ENCODE data around the gene MORC4.

MORC4 gene

GRCh38 chrX:106906361-106906760, 93.7 kb downstream of the MORC4 start:
- TF ChIP-seq CTCF (IDR thresholded peaks at IDR 0.05) = no peak
- no peaks in the 10 kb centered on the region for H3K27me3 ChIP-seq
- H3K27ac ChIP-seq = no peak overlapping the region
- no peaks in the 10 kb centered on the region for H3K4me1 ChIP-seq (ENCODE audit: control insufficient read depth in 1 of 2, insufficient read depth in 1 of 2, low read depth in 1 of 2, low read length in 1 of 2)
- no peak overlapping the region for H3K4me3 ChIP-seq (ENCODE audit: low read depth in 1 of 2, low read length in 1 of 2)
- no peaks in the 10 kb centered on the region for H3K9me3 ChIP-seq
- no peaks in the 10 kb centered on the region for H3K36me3 ChIP-seq

GRCh38 chrX:106905064-106905708, 94.8 kb downstream of the MORC4 start:
- no peak overlapping the region for H3K4me3 ChIP-seq (ENCODE audit: low read depth in 1 of 2, low read length in 1 of 2)
- no peaks in the 10 kb centered on the region for H3K9me3 ChIP-seq
- TF ChIP-seq CTCF (IDR thresholded peaks at IDR 0.05) = no peak
- no peak overlapping the region for H3K27ac ChIP-seq
- no peaks in the 10 kb centered on the region for H3K36me3 ChIP-seq
- H3K27me3 ChIP-seq = no peaks in the 10 kb centered on the region
- H3K4me1 ChIP-seq (ENCODE audit: control insufficient read depth in 1 of 2, insufficient read depth in 1 of 2, low read depth in 1 of 2, low read length in 1 of 2) = no peaks in the 10 kb centered on the region

DNA sequence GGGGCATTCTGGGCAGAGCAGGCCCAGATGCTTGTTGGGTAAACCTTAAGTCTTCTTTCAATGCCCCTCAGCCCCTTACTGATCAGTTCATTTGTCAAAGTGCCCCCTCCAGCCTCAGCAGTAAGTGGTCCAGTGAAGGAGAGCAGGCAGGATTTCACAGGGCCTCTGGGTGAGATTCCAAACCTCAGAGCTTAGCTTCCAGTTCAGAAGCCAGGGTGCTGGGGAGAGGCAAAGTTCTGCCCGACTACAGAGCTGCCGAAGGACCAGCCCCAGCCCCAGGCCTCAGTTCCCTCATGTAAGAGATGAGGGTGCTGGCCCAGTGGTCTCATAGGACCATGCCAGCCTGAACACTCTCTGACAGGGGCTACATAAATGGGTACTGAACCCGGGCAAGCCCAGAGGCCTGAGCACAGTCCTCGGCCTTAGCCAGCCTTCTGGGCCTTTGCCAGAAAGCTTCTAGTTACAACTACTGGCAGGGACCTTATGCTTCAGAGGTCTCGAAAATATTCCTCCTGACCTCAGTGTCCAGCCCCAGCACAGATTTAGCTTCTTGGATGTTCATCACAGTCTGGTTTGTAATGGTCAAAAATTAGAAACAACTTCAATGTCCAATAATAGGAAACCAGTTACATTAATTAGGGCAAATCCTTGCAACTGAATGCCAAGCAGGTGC, 96.0 kb downstream of the MORC4 start:
- Histone ChIP-seq H3K27me3 (no peaks in the 10 kb centered on the region), H3K4me1 (ENCODE audit: control insufficient read depth in 1 of 2, insufficient read depth in 1 of 2, low read depth in 1 of 2, low read length in 1 of 2) (no peaks in the 10 kb centered on the region), H3K36me3 (no peaks in the 10 kb centered on the region), H3K9me3 (no peaks in the 10 kb centered on the region), H3K4me3 (ENCODE audit: low read depth in 1 of 2, low read length in 1 of 2) (no peak overlapping the region), H3K27ac (no peak overlapping the region)
- no peak for TF ChIP-seq CTCF (IDR thresholded peaks at IDR 0.05)

- H3K9me3 ChIP-seq = no peaks in the 10 kb centered on the region
- no peak within 1 kb of the TSS for H3K27ac ChIP-seq
- H3K4me1 ChIP-seq (ENCODE audit: control insufficient read depth in 1 of 2, insufficient read depth in 1 of 2, low read depth in 1 of 2, low read length in 1 of 2) = no peaks in the 10 kb centered on the region
- no peaks in the 10 kb centered on the region for H3K36me3 ChIP-seq
- H3K27me3 ChIP-seq = no peaks in the 10 kb centered on the region
- no peak within 1 kb of the TSS for H3K4me3 ChIP-seq (ENCODE audit: low read depth in 1 of 2, low read length in 1 of 2)
- TF ChIP-seq CTCF (IDR thresholded peaks at IDR 0.05) = no peak
Measured at GRCh38 chrX:106903291-106903824, 96.7 kb downstream of the MORC4 start, which contains the start of gene RIPPLY1. RIPPLY1 (minus strand) TSS chrX:106903341; CDS start chrX:106903287, 54 bp downstream.

- Histone ChIP-seq H3K36me3 (no peaks in the 10 kb centered on the region), H3K27ac (no peak overlapping the region), H3K9me3 (no peaks in the 10 kb centered on the region), H3K4me1 (ENCODE audit: control insufficient read depth in 1 of 2, insufficient read depth in 1 of 2, low read depth in 1 of 2, low read length in 1 of 2) (no peaks in the 10 kb centered on the region), H3K4me3 (ENCODE audit: low read depth in 1 of 2, low read length in 1 of 2) (no peak overlapping the region), H3K27me3 (no peaks in the 10 kb centered on the region)
- no peak for TF ChIP-seq CTCF (IDR thresholded peaks at IDR 0.05)
Measured at GRCh38 chrX:106902684-106903083, 97.3 kb downstream of the MORC4 start.
